GM19455 (cell line): ENCODE results near the gene OR7G1.

Experiments
- ATAC-seq: cut with Tn5 transposase; IDR thresholded peaks from one replicate; pipeline ENCODE4 v1.9.1; 2021; ENCODE audit not compliant: unreplicated experiment

The OR7G1 gene, protein sequence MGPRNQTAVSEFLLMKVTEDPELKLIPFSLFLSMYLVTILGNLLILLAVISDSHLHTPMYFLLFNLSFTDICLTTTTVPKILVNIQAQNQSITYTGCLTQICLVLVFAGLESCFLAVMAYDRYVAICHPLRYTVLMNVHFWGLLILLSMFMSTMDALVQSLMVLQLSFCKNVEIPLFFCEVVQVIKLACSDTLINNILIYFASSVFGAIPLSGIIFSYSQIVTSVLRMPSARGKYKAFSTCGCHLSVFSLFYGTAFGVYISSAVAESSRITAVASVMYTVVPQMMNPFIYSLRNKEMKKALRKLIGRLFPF

DNA sequence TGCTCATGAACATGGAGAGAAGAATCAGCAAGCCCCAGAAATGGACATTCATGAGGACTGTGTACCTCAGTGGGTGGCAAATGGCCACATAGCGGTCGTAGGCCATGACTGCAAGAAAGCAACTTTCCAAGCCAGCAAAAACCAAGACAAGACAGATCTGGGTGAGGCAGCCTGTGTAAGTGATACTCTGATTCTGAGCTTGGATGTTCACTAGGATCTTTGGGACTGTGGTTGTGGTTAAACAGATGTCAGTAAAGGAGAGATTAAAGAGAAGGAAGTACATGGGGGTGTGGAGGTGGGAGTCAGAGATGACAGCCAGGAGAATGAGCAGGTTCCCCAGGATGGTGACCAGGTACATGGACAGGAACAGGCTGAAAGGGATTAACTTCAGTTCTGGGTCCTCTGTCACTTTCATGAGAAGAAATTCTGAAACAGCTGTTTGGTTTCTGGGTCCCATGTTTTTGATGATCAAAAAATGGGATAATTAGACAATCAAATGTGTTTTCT is at the start of gene OR7G1:
OR7G1 (minus strand) TSS at position 457 of the 507 bp plus-strand sequence; CDS start at position 457, 0 bp downstream.
- no peak for ATAC-seq

DNA sequence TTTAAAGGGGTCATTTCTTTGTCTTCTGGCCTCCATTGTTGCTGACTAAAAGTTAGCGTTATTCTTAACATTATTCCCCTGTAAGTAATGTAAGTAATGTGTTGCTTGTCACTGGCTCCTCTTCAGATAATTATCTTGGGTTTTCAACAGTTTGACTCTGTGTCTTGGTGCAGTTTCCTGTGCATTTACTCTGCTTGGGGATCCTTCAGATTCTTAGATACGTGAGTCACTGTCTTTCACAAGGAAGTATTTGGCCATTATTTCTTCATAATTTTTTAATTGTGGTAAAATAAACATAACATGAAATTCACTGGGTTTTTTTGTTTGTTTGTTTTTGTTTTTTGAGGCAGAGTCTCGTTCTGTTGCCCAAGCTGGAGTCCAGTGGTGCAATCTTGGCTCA is 49.7 kb upstream of the OR7G1 start:
- ATAC-seq = no peak

DNA sequence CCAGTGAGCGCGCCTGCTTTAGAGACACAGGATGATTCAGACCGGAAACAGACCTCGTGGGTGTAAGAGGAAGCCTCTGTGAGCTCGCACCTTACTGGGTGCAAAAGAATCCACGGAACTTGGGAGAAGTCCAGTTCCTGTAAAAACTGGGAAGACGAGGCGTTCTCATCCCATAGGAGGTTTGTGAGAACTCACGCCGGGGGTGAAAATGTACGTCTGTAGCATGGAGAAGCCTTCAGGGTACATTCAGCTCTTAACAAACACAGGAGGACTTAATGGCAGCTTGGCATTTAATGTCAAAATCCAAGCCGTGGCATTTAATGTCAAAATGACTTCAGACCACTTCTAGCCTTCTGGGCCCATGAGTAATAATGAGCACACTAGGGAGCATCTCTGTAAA is 45.9 kb upstream of the OR7G1 start:
- no peak for ATAC-seq

DNA sequence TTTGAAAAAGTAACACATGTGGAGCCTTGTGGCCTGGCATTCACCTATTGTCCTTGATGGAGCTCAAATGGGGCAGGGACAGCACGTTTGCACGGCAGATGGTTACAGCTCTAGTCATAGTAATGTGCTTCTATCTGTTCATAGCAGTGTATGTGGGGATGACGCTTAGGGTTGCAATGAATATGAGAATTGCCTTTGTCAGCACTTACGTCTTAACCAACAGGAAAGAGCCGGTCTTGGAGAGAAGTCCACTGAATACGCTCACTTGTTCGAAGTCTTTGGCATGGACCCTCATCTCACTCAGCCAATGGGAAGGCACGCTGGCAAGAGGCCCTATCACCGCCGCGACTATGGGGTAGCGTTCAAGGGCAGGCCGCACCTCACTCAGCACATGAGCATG is 44.3 kb upstream of the OR7G1 start:
- ATAC-seq = no peak

DNA sequence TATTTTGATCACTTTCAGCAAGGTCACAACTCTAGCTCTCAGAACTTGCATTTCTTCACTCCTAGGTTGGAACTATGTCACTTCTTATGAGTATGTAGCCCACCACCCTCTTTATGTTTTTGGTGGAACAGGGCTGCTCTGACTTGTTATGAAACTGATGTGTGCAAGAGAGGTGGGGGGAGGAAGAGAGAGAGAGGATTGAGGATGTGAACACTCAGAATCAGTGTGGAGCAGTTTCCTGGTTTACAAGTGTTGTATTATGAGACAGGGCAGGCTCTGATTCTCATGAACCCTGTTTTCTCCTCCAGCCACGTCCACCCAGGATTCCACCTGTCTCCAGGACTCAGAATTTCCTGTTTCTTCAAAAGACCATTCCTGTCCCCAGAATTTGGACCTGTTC is 40.7 kb upstream of the OR7G1 start:
- no peak for ATAC-seq

DNA sequence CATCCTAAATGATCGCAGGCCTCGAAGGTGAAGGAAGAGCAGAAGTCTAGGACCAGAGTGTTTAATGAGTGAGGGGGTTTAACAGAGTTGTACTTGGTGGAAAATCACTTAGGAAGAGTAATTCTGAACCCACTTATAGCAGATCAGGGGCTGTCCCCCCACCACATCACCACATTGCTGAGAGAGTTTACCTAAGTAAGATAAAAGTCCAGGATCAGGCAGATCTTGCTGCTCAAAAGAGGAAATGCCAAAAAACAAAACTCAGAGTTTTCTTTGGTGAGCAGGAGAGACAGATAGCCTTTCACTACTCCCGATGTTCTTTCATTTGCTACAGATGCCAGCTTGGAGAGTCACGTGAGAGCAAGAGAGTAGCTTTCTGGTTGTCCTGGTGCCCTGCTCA is 40.0 kb upstream of the OR7G1 start:
- ATAC-seq = no peak

DNA sequence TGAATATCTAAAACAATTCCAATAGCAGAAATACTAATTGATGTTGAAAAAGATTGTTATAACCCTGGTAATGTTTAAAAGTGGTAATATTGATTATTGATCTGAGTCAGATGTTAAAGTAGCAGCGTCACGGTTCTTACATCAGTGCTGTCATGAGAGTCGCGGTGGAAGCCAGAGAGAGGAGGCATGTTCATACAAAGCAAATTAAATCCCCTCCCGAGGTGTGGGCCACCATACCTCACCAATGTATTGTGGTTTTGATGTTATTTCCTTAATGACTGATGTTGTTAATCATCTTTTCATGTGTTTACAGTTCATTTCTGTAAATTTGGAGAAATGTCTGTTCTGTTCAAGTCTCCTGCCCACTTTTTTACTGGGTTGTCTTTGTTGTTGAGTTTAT is 35.8 kb upstream of the OR7G1 start:
- ATAC-seq = no peak

DNA sequence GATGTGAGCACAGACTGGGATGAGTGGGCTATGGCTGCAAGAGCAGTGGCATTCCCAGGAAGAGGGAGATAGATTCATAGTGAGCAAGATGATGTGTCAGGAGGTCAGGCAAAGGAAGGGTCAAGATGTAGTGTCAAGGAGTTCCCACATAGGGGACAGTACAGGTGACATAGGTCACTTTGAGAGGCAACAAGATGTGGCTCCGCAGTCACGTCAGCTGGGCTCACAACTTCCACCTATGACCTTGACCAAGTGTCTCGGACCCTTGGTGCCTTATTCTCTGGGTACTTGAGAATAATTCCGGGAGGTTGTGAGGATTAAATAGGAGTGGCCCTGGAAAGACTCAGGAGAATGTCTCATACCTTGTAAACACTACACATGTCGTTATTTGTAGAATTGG is 35.1 kb upstream of the OR7G1 start:
- ATAC-seq = no peak

DNA sequence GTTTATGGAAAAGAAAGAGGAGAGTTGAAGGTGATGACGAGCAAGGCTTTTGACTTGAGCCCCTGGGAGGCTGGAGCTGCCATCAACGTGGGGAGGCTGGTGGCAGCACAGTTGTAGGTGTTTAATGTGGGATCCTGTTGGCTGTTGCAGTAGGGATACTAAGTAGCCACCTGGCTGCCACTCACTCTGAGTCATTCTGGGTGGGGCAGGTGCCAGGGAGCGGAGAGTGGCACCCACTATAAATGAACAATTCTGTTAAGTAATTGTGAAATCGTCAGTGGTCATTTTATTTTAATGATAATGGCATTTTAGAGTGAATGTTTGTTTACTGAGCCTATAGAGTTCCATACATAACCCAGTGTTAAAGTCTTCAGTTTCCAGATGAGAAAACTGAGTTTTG is 34.4 kb upstream of the OR7G1 start:
- ATAC-seq = no peak

DNA sequence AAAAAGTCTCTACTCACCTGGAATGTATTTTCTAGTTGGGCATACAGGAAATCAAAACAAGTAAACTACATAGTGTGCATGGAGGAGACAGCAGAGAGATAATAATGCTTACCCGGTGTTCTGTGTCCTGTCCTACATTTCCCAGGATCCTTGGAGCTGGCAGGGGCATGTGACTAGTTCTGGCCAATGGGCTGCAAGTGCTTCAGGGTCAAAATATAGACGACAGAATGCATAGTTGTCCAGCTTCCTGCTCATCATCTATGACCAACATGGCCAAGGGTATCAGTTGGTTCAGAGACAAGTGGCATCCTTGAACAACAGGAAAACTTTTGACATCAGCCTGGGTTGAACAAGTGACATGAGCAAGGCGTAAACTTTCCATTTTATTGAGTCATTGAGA is 33.1 kb upstream of the OR7G1 start:
- no peak for ATAC-seq

DNA sequence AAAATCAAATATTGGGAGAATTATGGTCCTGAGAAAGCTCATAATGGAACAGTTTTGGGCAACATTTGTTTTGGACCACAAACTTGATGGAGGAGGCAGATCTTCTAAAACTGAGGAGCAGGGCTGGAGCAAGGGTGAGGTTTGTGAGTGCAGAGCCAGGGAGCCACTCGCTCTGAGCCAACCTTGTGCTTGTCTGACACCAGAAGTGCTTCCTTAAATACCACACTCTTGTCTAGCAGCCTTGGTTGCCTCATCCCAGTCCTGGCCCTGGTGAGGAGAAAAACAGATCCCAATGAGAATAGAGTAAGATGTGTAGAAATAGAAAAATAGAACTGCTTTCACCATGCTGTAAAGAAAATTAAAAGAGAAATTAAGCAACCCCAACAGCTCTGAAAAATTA is 31.3 kb upstream of the OR7G1 start:
- ATAC-seq = no peak

DNA sequence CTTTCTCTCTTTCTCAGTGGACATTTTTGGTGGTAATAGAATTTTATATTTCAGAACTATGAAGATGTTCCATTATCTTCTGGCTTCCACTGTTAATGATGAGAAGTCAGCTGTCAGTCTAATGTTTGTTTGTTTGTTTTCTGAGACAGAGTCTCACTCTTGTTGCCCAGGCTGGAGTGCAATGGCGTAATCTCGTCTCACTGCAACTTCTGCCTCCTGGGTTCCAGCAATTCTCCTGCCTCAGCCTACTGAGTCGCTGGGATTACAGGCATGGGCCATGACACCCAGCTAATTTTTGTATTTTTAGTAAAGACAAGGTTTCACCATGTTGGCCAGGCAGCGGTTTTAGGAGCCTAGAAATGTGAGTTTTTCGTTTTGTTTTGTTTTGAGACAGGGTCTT is 29.4 kb upstream of the OR7G1 start:
- no peak for ATAC-seq

DNA sequence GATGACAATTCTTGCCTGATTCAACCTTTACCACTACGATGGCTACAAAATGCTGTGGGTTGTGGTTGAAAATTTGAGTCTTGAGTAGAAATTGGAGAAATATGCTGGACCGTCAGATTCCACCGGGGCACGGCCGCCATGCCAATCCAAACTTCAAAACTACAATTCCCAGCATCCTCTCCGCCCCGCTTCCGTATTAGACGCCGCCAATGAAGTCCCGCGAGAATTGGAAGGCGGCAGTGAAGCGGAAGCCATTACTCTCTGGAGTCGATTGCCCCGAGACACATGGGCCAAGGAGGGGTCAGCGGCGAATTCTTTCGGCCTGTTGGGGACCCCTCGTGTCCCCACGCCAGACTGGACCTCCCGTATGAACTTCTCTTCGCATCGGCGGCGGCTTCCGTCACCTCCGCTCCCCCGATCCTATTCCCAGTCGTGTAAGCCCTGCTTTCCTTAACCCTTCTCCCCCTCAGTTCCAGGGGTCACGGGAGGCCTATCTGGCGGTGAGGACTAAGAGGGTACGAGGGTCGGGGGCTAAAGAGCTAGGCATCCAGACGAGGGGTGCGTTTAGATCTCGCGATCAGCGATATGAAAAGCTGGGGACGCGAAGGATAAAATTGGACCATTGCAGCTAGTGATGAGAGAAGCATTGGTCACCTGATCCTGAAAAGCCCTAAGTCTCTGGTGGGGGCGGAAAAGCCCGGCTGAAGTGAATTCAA is 24.8 kb upstream of the OR7G1 start, which contains the start of gene ZNF317:
ZNF317 (plus strand) TSS at position 239 of the 716 bp plus-strand sequence. CDS start 15,620 bp downstream, outside the sequence.
- ATAC-seq = peak; percentile 87

DNA sequence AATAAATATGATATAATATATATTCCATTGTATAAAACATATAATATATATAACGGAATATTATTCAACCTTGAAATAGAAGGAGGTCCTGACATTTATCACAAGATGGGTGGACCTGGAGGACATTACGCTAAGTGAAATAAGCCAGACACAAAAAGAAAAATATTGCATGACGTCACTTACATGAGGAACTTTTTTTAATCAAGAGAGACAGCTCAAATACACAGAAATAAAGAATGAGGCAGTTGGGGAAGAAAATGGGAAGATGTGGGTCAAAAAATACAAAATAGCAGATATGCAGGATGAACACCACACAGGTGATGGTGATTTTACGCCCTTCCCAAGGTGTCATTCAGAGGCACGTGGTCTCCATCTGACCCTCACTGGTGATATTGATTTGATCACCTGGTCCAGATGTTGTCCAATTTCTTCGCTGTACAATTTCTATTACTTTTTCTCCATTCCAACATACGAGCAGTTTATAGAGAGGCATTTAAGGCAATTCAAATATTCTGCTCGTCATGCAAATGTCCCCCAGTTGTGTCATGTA is 24.1 kb upstream of the OR7G1 start:
- peak; percentile 12 for ATAC-seq

DNA sequence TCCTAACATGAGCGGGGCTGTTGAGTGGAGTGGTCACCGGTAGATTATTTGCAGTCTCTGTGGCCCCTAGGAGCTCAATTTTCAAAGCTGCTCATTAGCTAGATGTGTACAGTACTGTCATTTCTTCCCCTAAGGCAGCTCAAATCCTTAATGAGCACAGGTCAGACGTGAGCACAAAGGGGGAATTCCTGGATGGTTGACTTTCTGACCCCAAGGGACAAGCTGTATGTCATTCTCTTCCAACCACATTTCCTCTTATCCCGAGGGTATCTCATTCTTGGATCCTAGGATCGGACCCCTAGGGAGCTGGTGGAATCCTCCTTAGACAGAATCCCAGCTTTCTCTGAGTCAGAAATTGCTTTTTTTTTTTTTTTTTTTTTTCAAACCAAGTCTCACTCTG is 16.9 kb upstream of the OR7G1 start:
- ATAC-seq = no peak

DNA sequence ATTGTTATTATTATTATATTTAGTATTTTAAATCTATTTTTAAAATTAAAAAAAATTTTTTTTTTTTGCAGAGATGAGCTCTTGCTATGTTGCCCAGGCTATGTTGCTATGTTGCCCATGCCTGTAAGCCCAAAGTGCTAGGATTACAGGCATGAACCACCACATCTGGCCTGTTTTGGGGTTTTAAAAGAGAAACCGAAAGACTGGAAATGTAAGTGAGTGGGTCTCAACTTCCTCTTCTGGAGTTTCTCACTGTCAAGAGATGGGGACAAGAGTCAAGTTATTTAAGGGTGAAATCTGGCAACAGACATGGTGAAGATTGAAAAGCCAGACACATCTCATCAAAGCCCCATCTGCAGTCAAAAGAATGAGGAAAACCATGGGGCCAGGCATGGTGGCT is 15.4 kb upstream of the OR7G1 start:
- no peak for ATAC-seq

DNA sequence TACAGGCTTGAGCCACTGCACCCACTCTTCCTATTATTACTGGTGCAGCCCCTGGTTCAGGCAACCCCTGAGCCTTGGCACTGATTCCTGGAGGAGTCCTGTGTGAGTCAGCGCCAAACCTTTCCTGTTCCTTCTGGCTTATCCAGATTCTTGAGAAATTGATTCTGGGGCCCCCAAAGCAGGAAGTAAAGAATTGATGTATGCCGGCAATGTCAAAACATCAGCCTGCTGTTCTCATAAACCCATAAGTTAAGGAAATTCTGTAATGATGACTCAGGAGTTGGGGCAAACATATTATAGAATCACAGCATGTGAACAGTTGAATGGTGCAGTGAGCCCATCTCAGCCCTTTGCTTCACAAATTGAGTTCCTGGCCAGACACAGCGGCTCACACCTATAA is 12.6 kb upstream of the OR7G1 start:
- ATAC-seq = no peak

DNA sequence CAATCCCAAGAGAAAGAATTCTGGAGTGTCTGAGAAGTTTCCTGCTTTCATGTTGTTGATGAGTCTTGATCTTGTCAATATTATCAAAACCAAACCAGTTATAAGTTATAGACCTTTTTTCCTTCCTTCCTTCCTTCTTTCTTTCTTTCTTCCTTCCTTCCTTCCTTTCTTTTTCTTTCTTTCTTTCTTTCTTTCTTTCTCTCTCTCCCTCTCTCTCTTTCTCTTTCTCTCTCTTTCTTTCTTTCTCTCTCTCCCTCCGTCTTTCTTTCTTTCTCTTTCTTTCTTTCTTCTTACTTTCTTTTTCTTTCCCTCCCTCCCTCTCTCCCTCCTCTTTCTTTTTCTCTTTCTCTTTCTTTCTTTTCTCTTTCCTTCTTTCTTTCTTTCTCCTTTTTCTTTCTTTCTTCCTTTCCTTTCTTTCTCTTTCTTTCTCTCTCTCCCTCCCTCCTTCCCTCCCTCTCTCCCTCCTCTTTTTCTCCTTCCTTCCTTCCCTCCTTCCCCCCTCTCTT is 11.4 kb upstream of the OR7G1 start, which contains the start of gene OR7G3:
OR7G3 (minus strand) TSS at position 51 of the 506 bp plus-strand sequence; CDS start at position 51, 0 bp downstream.
- ATAC-seq = no peak

DNA sequence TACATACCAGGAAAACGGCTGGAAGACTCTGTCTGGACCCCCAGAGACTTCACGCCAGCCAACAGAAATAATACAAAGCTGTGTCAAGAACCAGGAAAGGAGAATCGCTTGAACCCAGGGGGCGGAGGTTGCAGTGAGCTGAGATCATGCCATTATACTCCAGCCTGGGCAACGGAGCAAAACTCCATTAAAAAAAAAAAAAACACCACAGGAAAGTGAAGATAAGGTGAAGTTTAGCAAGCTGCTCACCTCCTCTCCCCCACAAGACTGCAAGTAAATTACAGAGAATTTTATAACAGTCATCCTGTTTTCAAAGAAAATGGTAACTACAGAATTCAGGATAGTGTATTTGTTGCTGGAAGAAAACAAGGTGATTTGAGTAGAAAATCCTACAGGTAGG is 984 bp upstream of the OR7G1 start:
- no peak for ATAC-seq

DNA sequence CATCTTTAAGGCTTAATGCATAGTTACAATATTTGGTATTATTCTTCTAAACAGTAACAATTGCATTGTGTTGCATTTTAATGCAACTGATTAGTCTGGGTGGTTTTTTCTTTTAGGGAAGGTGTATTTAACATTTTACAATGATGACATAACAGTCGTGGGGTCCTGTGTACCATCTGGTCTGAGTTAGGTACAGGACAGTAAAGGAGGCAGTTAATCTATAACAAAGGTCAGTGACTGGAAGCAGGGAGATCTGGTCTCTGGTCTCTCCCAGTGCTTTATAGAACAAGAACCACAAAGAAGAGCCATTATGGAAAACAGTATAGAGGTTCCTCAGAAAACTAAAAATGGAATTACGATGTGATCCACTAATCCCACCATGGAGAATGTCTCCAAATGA is 5.6 kb downstream of the OR7G1 start:
- no peak for ATAC-seq

DNA sequence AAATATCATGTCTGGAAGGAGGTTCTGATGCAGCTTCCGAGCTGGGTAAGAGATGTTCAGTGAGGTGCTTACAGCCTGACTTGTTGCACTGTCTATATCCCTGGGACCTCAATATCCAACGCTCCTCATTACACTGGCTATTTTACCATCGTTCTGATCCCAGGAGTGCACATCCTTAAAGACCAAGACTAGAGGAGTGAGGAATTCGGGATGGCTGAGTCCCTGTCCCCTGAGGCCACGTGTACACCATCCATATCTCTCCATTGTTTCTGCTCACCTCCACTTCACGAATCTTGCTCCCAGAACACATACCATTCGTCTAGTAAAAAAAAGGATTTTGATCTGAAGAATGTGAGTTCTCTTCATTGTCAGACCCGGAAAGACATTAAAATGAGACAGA is 8.2 kb downstream of the OR7G1 start, which contains the start of gene OR7G2:
OR7G2 (minus strand) TSS at position 101 of the 400 bp plus-strand sequence. CDS start 4,232 bp downstream, outside the sequence.
- no peak for ATAC-seq

DNA sequence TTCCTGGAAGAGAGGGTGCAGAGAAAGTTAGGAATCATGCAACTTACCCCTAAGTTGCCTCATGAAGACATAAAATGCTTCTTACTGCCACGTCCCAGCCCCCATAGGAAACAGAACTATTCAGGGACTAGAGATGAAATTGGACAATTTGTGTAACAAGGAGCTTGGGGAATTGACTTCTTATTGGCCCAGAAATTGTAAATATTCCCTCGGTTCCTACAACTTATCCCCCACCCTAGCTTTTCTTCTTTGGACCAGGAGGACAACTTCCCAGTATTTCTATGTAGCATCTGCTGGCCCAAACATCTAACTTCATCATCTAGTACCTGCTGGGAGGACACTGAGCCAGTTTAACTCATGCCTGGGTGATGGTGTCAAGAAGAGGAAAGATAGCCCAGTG is 28.8 kb downstream of the OR7G1 start, which contains the start of gene OR1M1:
OR1M1 (plus strand) TSS at position 301 of the 400 bp plus-strand sequence. CDS start 6,184 bp downstream, outside the sequence.
- no peak for ATAC-seq
